Osteoblast (primary cell): ENCODE measurements around the gene CACNA1C. TPM values are rescaled to one million over a fixed set of nuclear protein-coding genes. Genes with fewer than 3 reads are reported as not detected.

ENCODE experiments used
- DNase-seq: peaks from one replicate; pipeline ENCODE4 v3.0.0; 2011; ENCODE audit warnings: low spot score, mixed read lengths; ENCODE audit not compliant: insufficient read length; ENCODE audit errors: missing footprints
- H2AFZ ChIP-seq: 2 replicates; pipeline ENCODE4 v1.6.0; 2011; ENCODE audit warnings: mild to moderate bottlenecking, low read length
- H3K27ac ChIP-seq: 2 replicates; pipeline ENCODE4 v1.5.1; 2011; ENCODE audit warnings: mild to moderate bottlenecking, low read depth, low read length, moderate library complexity
- H3K27me3 ChIP-seq: 2 replicates; pipeline ENCODE4 v1.6.0; 2012; ENCODE audit warnings: mild to moderate bottlenecking, control low read depth, inconsistent platforms, low read length, moderate library complexity; ENCODE audit not compliant: insufficient read depth
- H3K36me3 ChIP-seq: 2 replicates; pipeline ENCODE4 v1.5.1; 2011; ENCODE audit warnings: mild to moderate bottlenecking, low read length, control low read depth, moderate library complexity; ENCODE audit not compliant: insufficient read depth
- H3K4me1 ChIP-seq: 2 replicates; pipeline ENCODE4 v1.5.1; 2011; ENCODE audit warnings: mild to moderate bottlenecking, low read length, control low read depth, moderate library complexity; ENCODE audit not compliant: insufficient read depth
- H3K4me2 ChIP-seq: 2 replicates; pipeline ENCODE4 v1.6.0; 2011; ENCODE audit warnings: mild to moderate bottlenecking, low read length; ENCODE audit not compliant: insufficient read depth
- H3K4me3 ChIP-seq: fragments of 200-600 bp; sonication (generic); 3 replicates; pipeline ENCODE4 v1.5.1; 2012; ENCODE audit warnings: mild to moderate bottlenecking, low read length, inconsistent platforms; ENCODE audit not compliant: insufficient read depth
- H3K79me2 ChIP-seq: 2 replicates; pipeline ENCODE4 v1.6.0; 2012; ENCODE audit warnings: mild to moderate bottlenecking, low read length, control low read depth, inconsistent platforms; ENCODE audit not compliant: insufficient read depth
- H3K9me3 ChIP-seq: 2 replicates; pipeline ENCODE4 v1.5.1; 2011; ENCODE audit warnings: low read depth, low read length, control low read depth
- H4K20me1 ChIP-seq: 2 replicates; pipeline ENCODE4 v1.6.0; 2012; ENCODE audit warnings: mild to moderate bottlenecking, low read length, control low read depth; ENCODE audit not compliant: insufficient read depth
- CTCF ChIP-seq: IDR thresholded peaks from 2 replicates; pipeline ENCODE4 v1.5.1; 2011; ENCODE audit warnings: mild to moderate bottlenecking, low read depth, low read length, moderate library complexity; ENCODE audit errors: extremely low read depth
- total RNA-seq: library from RNA; depleted of rRNA; stranded (reverse); fragments of >200 nt; gene quantifications from 2 replicates; pipeline ENCODE4 v1.2.3, GENCODE V29; 2012

CACNA1C gene
- total RNA-seq, 1 donor, result 19.2 TPM

GRCh38 chr12:2084553-2085296, 31.9 kb downstream of the CACNA1C start:
- no peak for TF ChIP-seq CTCF
- no peak overlapping the region for H2AFZ ChIP-seq
- DNase-seq, result peak; percentile 88
- H3K36me3 ChIP-seq, result no peaks in the 10 kb centered on the region
- H3K4me3 ChIP-seq, result peak overlapping the region; percentile 4
- peaks cover 58% of the 10 kb centered on the region for H3K79me2 ChIP-seq
- peaks cover 13% of the 10 kb centered on the region for H4K20me1 ChIP-seq
- H3K27me3 ChIP-seq, result no peaks in the 10 kb centered on the region
- peak overlapping the region; percentile 77 for H3K27ac ChIP-seq
- H3K4me1 ChIP-seq, result peaks cover 43% of the 10 kb centered on the region
- peak overlapping the region; percentile 52 for H3K4me2 ChIP-seq
- no peaks in the 10 kb centered on the region for H3K9me3 ChIP-seq

- no peaks in the 10 kb centered on the region for H3K27me3 ChIP-seq
- H3K36me3 ChIP-seq, result no peaks in the 10 kb centered on the region
- TF ChIP-seq CTCF, result no peak
- H3K27ac ChIP-seq, result peak overlapping the region; percentile 84
- no peak overlapping the region for H2AFZ ChIP-seq
- peak overlapping the region; percentile 40 for H3K4me2 ChIP-seq
- DNase-seq, result no peak
- peaks cover 7% of the 10 kb centered on the region for H4K20me1 ChIP-seq
- H3K4me1 ChIP-seq, result peaks cover 31% of the 10 kb centered on the region
- H3K79me2 ChIP-seq, result peaks cover 80% of the 10 kb centered on the region
- H3K4me3 ChIP-seq, result no peak overlapping the region
- H3K9me3 ChIP-seq, result no peaks in the 10 kb centered on the region
Measured at GRCh38 chr12:2092354-2092753, 39.6 kb downstream of the CACNA1C start.

- peak overlapping the region; percentile 84 for H3K27ac ChIP-seq
- peak; percentile 96 for DNase-seq
- H3K79me2 ChIP-seq, result peaks cover 81% of the 10 kb centered on the region
- TF ChIP-seq CTCF, result no peak
- no peaks in the 10 kb centered on the region for H3K36me3 ChIP-seq
- peak overlapping the region; percentile 45 for H2AFZ ChIP-seq
- no peaks in the 10 kb centered on the region for H3K9me3 ChIP-seq
- H3K4me2 ChIP-seq, result peak overlapping the region; percentile 40
- peaks cover 31% of the 10 kb centered on the region for H3K4me1 ChIP-seq
- H3K27me3 ChIP-seq, result no peaks in the 10 kb centered on the region
- H4K20me1 ChIP-seq, result peaks cover 10% of the 10 kb centered on the region
- H3K4me3 ChIP-seq, result peak overlapping the region; percentile 6
Measured at GRCh38 chr12:2092890-2093289, 40.1 kb downstream of the CACNA1C start.

- Histone ChIP-seq H2AFZ (no peak overlapping the region), H4K20me1 (peaks cover 6% of the 10 kb centered on the region), H3K27me3 (no peaks in the 10 kb centered on the region), H3K36me3 (no peaks in the 10 kb centered on the region), H3K9me3 (no peaks in the 10 kb centered on the region), H3K4me1 (peaks cover 31% of the 10 kb centered on the region), H3K4me2 (no peak overlapping the region), H3K4me3 (no peak overlapping the region), H3K27ac (no peak overlapping the region), H3K79me2 (peaks cover 78% of the 10 kb centered on the region)
- TF ChIP-seq CTCF, result no peak
- DNase-seq, result peak; percentile 88
Measured at GRCh38 chr12:2094597-2094996, 41.8 kb downstream of the CACNA1C start.
